HG03575 (cell line): ENCODE results near the gene CNTNAP2.
"Not testable (repeated sequence)": the region's sequence is repeated elsewhere in the genome, so short reads cannot be mapped to it uniquely, and the experiment has no call there.

Source experiments
- ATAC-seq: cut with Tn5 transposase; IDR thresholded peaks from one replicate; pipeline ENCODE4 v1.9.1; 2021; ENCODE audit not compliant: unreplicated experiment, insufficient number of reproducible peaks, low FRiP score; ENCODE audit errors: extremely low read depth

Gene CNTNAP2

DNA sequence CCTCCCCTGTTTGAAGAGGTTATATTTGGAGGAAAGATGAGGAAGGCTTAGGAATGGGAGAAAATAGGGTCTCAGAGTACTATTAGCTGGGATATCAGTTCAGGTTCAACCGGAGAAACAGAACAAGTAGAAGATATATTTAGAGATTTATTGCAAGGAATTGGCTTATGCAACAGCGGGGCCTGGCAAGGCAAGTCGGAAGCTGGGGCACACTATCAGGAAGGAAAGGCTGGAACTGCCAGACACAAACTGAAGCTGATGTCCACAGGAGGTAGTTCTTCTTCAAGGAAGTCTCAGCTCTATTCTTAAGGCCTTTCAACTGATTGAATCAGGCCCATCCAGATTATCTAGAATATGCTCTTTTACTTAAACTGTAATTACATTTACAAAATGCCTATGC lies 1534.4 kb downstream of the CNTNAP2 start:
- no peak for ATAC-seq

DNA sequence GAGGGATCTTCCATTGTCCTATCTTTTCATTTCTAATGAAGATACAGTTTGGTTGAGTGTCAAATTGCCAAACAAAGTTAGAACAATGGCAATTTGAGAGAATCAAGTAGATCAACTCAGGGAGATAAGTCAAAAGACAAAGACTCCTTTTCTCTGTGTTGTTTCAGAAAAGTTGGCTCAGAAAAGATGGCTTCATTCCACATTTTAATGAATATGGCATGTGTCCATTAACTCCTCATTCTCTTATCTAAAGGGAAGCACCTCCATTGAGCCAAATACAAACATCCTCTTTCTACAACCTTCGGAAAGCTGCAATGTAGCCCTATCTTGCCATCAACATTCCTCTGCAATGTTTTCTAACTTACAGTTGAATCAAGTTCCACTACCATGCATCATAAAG lies 1535.0 kb downstream of the CNTNAP2 start:
- ATAC-seq = no peak

DNA sequence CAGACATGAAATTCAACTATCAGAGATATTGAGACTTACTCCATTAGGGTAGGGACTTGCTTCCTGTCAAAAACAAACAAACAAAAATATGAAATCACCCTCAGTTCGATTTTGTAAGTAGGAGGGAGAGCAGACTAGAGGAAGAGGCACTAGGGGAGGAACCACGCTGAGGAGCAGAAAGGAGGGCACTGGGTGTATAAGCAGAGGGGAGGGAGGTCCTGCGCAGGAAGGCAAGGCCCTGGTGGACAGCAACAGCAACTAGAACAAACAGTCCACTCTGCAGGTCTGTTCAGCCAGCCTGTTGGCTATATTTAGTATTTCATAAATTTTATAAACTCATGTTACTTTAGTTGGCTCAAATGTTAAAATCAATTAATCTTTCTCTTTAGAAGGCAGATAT lies 1536.9 kb downstream of the CNTNAP2 start:
- no peak for ATAC-seq

DNA sequence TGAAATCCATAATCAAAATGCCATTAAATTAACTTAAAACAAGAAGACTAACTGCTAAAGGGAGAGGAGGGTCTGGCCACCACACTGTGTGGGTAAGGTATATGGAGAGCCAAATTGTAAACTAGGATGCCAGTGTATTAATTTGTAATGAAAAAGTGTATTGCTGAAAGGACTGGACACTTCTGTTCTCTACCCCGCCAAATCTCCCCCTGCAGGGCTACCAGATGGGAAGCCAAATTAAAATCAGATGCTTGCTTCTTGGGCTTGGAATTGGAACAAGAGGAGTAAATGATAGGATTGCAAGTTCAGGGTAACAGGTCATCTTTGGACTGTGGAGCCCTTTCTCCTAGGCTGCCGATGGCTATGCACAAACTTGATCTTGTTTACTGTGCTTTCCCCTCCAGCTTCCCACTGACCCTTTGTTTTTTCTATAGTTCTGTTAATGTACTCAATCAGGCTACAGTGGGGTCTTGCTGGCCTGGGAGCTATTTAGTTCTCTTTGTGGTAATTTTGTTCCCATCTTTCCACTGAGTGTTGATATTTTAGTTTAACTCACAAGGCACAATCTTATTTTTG lies 1541.9 kb downstream of the CNTNAP2 start:
- no peak for ATAC-seq

DNA sequence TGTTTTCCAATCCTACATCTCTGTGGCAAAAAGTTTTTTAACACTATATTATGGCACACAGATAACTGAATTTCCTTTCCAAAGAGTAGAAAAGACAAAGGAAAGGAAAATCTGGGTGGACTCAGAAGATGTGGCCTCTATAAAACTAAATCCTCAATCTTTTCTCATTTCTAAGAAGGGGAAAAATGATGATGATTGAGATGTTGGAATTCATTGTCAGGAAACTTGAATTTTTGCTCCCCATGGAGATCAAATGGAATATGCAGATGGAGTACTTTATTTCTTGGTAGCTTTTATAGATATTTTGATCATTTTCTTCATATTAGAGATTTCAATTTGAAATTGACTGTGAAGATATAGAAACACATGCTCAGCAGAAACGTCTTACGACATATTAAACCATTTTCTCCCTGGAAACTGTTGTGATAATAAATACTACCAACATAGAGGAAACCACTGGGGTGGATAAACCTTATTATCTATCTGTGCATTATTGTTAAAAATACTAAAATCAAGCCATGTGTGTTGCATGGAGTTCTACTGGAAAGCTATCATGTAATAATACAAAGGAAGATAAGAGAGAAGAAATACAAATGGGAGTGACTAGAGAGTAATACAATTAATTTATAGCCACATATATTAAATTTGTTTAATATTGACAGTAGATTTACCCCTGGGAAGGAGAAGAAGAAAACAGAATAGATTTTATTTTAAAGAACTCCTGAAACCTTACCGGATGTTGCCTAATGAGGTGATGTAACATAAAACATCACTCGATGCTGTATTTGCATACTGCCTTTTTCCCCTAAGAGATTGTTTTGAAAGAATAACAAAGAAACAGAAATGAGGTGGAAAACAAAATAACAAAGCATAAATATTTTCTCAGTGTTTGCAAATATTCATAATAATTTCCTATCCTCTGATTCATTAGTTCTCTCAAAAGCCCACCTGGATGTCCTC lies 1542.7 kb downstream of the CNTNAP2 start:
- ATAC-seq = no peak

DNA sequence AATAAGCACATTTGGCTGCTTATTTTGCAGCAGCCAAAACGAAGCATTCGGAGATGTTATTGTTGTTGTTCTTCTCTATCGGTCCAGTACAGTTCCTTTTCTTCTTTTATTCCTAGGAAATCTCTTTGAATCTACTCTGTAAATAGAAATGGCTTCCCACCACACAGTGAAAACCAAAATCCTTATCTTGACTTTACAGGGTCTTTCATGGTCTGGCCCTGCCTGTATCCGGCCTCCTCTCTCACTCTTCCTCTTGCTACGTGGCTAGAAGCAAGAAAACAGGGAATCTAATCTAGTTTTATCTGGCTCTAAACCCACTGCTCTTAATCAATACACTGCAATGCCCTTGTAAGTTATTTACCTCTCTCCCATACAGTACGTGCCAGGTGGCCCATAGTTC lies 1547.9 kb downstream of the CNTNAP2 start:
- no peak for ATAC-seq

DNA sequence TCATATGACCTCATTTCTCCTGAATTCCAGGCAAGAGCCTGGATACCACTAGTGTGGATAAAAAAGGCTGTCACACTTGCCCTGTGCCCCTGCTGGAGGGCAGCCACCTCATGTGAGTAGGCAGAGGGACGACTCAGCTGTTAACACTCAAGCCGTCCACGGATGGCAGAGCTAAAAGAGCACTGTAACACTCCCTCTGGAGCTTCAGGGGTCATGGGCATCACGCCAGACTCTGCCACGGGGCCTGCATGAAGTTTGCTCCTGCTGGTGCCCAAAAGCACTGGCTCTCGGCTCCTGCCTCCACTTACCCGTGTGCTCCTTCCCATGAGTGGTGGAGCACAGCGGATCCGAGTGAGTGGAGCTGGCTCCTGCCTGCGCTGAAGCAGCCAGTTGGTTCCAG lies 1554.2 kb downstream of the CNTNAP2 start:
- no peak for ATAC-seq

DNA sequence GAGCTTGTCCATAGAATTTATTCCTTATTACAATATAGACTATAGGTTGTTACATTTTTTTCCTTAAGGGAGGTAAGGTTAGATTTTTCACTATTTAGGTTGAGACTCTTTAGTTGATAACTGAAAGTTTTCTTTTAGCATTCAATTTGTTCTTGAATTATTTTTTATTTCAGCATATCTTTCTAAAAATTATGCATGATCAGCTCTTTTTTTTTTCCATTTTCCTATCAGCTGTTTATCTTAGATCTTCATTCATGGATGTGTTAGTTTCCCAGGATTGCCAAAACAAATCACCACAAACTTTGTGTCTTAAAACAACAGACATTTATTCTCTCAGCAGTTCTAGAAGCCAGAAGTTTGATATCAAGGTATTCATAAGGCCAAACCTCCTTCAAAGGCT lies 1558.1 kb downstream of the CNTNAP2 start:
- ATAC-seq = no peak

DNA sequence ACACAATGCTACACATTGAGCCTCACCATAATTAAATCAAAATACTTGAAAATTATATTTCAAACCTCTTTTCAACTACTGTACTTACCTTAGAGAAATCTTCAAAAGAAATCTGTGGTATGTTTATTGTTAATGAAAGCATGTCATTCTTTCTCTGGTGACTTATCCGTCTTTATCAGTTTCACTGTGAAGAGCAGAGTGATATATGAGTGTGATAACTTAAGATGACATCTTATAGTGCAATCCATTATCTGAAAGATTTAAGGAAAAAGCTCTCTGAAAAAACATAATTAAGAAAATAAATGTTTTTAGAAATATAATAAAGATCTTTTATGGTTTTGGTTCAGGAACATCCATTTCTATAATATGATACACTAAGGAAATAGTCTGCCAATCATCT lies 1562.3 kb downstream of the CNTNAP2 start:
- no peak for ATAC-seq

DNA sequence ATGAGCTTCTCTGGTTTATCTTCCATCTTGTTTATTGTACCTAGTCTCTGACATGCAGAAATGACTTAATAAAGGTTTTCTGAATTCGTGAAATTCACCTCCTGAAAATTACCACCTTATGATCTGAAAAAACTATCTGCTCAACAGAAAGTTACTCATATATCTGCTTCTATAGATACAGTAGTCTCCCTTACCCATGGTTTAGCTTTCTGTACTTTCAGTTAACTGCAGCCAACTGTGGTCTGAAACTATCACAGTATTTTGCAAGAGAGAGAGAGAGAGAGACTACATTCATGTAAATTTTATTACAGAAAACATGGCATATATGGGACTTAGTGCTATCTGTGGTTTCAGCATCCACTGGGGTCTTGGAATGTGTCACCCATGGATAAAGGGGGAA lies 1564.9 kb downstream of the CNTNAP2 start:
- no peak for ATAC-seq

DNA sequence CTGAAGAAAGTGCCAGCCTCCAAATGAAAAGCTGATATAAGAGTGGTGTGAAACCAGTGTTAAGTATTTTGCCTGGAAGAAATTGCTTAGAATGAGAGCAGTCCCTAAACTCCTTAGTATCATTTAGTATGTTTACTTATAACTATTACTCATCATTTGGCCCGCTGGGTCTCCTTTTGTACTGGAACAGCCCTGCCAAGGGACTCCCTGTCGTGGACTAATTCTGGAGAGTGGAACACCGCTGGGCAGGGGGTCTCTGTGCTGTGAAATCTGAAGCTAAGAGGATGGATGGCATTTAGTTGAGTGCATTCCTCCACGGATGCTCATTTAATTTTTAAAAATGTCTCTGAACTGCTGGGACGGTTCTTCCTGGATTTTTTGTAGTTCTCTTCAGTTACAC lies 1584.1 kb downstream of the CNTNAP2 start:
- ATAC-seq = no peak

DNA sequence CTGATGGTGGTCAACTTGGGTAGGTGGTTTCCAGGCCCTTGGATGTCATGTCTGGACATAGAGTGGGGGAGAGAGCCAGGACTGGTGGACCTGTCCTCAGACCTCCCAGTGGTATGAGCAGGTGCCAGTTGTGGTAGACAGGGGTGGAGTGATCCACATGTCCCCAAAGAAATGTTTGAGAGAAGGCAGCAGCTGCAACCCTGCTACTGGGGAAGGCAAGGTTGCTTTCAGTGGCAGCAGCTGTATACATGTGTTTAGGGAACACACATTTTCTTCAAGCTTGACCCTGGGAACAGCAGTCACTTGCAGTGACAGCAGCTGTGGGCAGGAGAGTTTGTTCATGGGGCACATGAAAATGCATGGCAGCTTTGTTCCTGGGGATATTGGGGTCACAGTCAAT lies 1591.3 kb downstream of the CNTNAP2 start:
- ATAC-seq = no peak

DNA sequence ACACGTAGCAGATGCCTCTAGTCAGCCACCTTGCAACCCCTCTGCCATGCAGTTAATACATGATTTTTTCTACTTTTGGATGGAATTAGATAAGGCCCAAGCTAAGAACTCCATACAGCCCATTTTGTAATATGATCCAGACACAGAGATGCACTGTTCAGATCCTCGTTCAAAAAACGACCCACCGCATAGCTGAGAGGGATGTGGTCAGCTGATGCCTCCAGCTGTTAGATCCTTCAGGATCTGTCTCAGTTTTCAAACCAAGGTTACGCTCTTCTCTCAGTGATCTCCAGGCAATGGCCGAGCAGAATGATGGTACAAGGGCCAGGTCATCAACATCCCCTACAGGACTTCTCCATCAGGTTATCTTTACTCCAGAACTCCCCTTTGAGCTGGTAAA lies 1592.3 kb downstream of the CNTNAP2 start:
- no peak for ATAC-seq

DNA sequence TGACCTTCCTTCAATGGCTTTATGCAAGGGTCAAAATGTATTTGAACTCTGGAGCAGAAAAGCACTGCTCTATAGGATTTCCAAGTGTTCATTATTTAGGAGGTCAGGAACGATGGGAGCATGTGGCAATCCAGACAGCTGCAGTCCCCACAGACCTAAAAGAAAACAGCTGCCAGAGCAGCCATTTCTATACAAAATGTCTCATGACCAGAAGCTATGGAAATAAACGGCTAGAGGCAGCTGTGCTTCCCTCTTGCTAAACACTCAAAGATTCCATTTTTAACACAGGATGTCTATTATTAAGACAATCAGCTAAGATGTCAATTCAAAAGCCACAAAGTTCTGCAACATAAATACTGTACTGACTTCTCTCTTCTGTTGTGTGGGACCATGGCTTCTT lies 1594.8 kb downstream of the CNTNAP2 start:
- no peak for ATAC-seq

DNA sequence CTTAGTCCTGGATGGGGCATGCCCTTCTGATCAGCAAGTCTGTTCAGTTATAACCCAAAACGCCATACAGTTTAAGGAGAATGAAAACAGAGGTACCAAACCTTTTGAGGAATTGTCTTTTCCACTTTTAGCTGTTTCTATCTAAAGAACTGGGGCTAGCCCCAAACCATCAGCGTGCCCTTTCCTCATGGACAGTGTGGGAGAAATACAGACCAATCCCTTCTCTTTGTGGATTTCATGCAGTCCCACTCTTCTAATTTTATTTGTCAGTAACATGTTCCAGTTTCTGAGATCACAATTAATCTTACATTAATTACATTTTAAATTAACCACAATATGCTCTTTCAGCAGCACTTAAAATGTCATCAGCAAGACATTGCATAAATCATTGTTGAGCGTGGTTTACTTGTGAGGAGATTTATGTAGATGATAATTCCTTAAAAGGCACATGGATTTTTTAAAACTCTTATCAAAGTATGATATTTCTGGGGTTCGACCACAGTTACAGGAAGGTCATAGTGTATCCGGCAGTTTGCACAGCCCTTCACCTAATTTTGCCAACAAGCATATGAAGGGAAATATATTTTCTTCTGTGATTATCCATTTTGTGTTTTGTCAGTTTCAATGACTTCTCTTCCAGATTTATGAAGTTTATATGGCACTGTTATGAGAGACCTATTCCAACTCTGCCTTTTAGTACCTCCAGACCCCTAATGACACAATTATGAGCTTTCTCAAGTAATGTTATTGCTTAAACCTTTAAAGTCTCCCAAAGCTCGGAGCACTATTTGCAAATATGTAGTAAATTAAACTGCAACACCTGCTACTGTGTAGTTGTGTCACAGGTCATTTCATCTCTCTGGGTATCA lies 1605.6 kb downstream of the CNTNAP2 start:
- no peak for ATAC-seq

DNA sequence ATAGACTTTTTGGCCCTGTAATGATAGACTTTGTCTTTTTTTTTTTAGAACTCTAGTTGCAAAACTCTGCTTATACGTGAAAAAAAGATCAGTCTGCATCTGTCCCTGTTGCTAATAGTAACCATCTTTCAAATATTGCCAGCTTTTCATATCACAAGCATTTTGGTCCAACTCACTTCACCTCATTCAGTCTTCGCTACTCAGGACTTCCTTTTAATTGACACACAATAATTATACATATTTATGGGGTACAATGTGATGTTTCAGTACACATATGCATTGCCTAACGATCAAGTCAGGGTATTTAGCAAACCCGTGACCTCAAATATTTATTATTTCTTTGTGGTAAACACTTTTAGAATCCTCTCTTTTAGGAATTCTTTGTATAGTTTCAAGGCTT lies 1606.9 kb downstream of the CNTNAP2 start:
- ATAC-seq = no peak

DNA sequence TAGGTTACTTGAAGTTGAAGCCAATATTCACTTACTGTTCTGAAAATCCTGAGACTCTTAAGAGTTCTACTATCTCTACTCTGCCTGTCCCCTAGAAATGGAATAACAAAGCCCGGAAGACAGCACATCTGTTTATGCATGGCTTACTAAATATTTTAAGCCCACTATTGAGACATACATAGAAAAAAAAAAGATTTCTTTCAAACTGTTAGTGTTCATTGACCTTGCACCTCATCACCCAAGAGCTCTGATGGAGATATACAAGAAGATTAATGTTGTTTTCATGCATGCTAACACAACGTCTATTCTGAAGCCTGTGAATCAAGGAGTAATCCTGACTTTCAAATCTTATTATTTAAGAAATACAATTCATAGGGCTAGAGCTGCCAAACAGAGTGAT lies 1614.7 kb downstream of the CNTNAP2 start:
- no peak for ATAC-seq

DNA sequence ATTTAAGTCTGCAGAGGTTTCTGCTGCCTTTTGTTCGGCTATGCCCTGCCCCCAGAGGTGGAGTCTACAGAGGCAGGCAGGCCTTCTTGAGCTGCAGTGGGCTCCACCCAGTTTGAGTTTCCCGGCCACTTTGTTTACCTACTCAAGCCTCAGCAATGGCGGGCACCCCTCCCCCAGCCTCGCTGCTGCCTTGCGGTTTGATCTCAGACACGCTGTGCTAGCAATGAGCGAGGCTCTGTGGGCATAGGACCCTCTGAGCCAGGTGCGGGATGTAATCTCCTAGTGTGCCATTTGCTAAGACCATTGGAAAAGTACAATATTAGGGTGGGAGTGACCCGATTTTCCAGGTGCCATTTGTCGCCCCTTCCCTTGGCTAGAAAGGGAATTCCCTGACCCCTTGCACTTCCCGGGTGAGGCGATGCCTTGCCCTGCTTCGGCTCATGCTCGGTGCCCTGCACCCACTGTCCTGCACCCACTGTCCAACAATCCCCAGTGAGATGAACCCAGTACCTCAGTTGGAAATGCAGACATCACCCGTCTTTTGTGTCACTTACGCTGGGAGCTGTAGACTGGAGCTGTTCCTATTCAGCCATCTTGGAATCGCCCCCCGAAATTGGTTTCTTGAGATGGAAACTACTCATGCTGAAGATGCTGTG lies 1621.1 kb downstream of the CNTNAP2 start:
- ATAC-seq = not testable (repeated sequence)

DNA sequence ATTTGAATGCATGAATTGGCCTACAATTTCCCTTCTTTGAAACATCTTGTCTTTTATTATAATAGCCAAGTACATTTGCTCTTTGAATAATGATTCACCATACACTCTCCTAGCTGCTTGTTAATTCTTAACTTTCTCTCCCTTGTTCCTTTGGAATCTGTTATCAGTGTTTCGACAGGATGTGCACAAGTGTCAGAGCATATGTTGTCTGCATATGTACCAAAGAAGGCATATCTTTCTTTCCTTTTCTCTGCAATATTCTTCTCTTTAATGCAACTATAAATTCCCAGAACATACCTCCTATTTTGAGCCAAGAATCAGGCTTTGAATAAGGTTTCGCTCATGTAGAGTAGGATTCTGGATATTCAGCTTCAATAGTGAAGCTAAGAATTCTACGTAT lies 1625.7 kb downstream of the CNTNAP2 start:
- ATAC-seq = no peak
